HG02678 (cell line): ENCODE results near the gene ITPK1.

Experiments used
- ATAC-seq: cut with Tn5 transposase; IDR thresholded peaks from one replicate; pipeline ENCODE4 v1.9.1; 2021; ENCODE audit warnings: mild to moderate bottlenecking, moderate library complexity; ENCODE audit not compliant: unreplicated experiment

The ITPK1 gene

DNA sequence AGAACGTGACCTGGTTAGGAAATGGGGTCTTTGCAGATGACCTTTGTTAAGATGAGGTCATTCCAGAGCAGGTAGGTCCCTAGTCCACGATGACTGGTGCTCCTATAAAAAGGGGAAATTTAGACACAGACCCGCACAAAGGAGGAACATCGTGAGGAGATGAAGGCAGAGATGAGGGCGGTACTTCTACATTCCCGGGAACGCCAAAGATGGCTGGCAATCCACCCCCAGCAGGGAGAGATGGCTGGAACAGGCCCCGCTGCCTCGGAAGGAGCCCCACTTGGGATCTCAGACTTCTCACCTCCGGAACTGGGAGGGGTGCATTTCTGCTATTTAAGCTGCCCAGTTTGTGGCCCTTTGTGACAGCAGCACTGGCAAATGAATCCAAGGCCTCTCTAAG is 85.0 kb downstream of the ITPK1 start:
- ATAC-seq = no peak

DNA sequence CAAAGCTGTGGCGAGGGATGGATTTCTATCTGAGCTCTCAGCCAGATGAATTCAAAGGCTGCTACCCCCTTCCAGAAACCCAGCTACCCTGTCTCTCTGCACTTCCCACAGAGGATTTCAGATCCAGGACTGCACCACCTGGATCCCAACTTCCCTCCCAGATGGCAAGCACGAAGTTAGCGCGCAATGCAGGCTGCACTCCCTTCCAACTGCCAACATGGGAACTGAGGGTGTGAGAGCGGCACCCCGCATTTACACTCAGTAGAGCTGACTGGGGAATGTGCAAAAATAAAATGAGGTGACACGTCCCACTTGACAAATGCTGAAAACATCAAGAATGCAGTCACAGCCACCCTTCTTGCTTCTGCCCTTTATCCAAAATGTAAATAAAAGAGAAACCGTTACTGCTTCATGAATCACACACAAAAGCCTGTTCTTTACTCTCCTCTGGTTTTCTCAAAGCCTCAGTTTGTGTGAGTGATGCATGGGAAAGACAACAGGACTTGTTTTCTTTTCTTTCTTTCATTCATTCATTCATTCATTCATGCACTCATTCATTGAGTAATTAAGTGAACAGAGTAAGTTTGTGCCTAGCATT is 85.7 kb downstream of the ITPK1 start:
- no peak for ATAC-seq

DNA sequence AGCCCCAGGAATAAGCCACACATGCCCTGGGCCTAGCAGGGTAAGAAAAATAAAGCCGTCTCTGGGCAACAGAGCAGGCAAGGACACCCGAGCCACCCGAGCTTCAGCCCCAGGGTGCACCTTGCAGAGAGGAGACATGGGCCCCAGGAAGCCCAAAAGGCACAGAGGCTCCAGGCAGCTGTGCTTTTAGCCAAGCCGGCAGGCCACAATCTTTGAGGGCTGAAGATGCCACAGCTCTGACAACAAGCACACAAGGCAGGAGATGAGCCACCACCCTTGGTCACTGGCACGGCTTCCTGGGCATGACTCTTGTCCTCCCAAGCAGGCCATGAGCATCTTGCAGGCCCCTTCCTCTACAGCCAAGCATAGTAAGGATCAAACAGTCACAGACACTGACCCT is 86.3 kb downstream of the ITPK1 start:
- no peak for ATAC-seq

DNA sequence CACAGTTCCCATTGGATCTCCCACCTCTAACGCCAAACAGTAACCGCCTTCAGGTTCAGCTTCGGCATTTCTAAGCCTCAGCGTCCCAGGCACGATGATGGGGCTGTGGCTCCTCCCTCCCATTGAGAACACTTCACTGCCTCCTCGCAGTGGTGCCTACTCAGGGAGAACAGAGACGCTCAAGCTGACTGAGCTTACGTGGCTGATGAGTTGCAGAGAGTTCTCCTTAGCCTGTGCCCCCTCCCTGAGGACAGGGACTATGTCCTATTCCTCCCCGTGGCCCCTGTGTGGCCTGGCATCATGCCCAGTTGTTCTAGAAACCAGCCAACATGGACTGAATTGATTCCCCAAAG is 87.0 kb downstream of the ITPK1 start:
- ATAC-seq = no peak

DNA sequence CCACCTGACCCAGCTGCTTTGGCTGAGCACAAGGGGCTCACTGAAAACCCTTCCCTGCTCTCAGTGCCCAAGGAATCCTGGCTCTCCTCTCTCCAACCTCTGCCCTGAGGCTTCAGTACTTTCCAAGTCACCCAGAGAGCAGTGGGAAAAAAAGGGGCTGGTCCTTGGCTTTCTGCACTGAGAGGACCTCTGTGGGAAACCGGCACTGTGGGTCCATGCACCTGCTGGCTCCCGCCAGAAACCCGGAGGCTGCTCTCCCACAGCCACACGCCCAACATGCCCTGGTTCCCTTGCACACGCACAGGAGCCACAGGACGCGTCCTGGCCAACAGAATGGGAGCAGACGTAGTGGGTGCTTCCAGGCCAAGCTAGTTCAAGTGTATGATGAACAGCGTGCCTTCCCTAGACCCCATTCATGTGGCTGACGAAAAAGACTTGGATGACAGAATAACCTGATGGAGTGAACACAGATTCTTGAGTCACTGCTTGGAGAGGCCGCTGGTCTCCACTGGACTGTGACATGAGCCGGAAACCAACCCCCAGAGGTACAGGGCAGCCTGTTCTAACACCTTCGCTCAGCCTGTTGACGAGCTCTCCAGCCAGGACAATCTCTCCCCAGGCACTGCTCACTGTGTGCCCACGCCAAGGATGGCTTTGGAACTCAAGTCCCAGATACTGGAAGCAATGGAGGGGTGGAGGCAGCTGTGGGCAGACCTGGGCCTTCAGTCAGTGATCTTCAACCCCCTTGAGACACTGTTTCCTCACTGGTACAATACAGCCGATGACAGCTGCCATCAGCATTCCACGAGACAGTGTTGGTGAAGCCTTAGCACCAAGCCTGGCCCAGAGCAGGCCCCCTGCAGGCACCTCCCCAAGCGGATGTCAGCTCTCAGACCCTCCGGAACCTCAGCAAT is 87.7 kb downstream of the ITPK1 start:
- ATAC-seq = no peak

DNA sequence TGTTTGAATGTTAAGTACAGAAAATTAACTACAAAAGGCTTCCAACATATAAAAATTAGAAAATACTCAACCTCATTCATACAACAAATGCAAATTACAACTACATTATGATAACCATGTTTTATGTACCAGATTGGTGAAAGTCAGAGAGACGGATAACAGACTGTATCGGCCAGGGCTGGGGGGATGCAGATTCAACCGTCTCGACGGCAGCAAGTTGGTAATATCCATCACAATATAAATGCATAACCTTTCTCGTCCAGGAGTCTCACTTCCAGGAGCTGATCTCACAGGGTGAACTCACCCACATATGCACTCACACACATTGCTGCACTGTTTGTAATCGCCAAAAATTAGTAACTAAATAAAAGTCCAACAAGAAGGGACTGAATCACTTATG is 89.4 kb downstream of the ITPK1 start:
- no peak for ATAC-seq

DNA sequence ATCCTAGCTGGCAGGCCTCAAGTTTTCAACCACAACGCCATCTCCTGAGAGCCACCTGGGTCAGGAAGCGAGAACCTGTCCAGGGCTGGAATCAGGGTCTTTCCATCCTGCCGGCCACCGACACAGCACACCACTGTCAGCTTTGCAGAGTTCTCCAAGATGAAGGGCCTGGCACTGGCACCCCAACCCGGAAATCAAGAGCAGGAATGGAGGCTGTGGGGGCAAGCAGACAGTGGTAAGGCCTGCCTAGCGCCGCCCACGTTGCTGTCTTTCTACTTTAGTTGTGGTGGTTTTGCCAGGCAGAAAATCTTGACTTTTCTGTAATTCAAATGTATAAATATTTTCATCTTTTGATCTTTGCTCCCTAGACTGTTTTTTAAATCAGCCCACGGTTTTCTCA is 90.7 kb downstream of the ITPK1 start:
- no peak for ATAC-seq

DNA sequence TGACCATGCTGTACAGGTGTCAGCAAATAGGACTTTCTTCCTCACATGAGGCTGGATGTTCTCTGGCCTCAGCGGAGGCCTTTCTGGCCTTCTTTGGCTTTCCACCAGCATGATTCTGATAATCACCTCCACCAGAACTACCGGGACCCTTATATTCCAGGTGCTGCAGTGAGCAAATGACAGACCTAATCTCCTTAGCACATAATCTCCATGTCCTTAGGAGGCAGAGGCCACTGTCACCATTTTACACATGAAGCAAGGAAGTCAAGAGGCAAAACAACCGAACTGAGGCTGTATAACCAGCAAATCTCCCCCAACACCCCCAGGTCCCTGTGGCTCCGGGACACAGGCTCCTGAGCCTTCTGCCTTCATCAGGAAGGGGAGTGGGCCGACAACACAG is 91.2 kb downstream of the ITPK1 start:
- no peak for ATAC-seq

DNA sequence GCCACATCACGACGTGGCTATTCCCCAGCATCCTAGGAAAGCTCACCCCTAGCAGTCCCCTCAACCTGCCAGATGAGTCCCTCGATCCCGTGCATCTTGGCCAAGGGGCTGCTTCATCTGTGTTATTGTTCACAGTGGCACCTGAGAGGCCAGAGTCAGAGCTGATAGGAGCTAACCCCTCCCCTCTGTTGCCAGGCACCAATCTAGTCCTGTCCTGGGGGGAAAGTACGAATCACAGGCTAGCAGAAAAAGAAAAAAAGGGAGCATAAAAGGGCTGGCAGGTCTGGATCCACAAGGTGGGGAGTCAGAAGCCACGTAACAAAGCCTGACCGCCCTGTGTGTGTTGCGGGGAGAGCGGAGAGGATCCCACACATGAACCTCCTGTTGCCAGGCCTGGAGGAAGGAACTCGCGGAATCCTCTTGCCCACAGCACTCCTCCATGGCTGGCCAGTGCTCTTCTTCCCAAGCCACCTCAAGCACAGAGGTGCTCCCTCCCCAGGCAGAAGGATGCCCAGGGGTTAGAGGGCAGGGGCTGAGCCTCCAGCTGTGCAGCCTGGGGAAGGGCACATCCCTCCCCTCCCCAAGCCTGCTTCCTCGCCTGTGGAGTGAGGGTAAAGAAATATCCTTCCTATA is 91.8 kb downstream of the ITPK1 start:
- ATAC-seq = no peak

DNA sequence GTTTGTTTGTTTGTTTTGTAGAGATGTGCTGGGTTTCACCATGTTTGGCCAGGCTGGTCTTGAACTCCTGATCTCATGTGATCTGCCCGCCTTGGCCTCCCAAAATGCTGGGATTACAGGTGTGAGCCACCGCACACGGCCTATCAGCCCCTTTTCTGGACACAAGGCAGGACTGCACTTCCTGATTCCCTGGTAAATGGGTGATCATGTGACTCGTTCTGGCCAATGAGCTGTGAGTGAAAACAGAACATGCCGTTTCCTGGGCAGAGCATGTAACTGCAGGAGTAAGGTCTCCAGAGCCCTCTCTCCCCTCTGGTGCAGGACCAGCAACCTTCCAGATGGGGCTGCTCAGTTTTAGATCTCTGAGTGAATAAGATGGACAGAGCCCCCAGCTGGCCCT is 92.7 kb downstream of the ITPK1 start:
- ATAC-seq = no peak

DNA sequence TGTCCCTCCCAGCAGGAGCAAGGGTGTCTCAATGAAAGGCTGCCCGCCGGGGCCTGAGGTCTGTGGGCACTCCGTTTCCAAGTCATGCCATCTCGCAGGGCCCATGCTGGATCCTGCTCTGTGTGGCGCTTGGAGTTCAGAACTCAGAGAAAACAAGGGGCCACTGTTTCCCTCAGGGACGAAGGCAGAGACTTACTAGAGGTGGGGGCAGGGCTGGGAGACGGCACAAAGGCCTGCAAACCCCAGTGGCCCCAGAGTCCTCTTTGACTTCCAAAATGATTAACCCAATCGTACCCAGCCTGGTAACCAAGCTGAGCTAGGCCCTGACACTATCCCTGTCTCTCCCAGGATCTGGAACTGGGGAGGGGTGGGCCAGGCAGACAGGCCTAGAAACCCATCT is 95.8 kb downstream of the ITPK1 start:
- no peak for ATAC-seq

DNA sequence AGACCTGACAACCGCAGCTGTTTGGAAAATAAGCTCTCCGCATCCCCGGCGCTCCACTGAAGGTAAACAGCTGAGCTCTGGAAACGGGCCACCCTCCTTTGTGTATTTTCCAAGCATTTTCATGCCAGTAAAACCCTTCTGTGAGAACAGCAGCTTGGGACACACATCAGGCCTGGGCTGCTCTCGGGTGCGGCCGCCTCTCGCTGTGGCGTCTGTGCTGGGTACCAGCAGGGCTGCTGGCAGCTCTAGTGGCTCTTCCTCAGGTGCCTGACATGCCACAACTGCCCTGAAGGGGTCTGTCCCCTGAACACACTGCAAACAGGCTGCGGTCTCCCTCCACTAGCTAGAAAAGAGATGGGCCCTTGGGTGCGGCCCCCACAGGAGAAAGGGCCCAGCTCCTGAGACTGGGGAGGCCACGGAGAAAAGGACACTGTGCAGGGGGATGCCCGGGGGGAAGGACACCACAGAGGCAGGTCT is 96.3 kb downstream of the ITPK1 start:
- no peak for ATAC-seq

DNA sequence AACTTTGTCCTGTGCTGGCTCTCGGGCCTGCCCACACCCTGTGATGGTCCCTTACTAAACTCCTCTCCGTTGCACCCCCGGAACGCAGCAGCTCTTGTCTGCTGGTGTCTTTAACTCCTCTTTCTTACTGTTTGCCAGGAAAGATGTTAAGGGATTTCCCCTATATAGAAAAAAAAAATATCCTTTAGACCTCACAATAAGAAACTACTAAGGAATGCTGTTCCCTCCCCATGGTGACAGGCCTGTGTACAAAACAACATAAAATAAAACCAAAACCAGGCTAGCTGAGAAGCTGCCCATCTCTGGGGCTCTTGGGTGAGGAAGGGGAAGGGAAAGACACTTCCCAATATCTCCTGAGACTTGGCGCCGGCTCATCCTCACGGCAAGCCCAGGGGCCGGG is 97.4 kb downstream of the ITPK1 start:
- no peak for ATAC-seq

DNA sequence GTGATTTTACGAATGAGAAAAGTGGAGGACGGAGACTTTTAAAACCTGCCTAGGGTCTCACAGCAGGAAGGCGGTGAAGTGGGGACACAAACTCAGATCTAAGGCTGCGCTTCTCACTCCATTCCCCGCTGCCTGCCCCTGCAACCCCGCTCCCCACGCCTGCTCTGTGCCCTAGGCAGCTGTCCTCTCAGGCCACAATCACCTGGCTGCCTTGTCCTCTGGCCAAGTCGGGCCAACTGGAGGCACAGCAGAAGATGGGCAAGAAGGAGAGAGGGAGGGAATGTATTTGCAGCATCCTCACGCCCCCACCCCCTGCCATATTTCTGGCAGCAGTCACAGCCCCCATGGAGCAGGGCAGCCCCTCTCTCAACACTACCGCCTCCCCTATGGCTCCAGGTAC is 97.8 kb downstream of the ITPK1 start:
- no peak for ATAC-seq

DNA sequence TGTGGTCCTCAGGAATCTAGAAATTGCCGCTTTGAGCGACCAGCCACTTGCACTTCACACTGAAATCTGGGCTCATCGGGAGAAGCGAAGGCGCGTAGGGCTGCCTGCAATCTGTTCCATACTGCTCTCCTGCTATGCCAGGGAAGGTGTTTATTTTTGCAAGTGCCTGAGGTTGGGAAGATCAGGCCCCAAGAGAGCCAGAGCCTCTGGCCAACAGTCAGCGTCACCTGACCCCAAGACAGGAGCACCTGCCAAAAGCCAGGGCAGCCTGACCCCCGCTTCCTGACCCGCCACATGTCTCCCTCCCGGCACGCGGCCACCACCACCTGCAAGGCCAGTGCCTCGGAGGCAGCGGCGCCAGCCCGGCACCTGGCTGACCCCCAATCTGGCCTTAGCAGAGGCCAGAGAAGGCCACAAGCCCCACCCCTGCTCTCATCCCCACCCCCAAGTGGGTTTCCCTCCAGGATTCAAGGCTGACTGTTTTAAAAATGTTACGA is 98.4 kb downstream of the ITPK1 start:
- ATAC-seq = no peak

DNA sequence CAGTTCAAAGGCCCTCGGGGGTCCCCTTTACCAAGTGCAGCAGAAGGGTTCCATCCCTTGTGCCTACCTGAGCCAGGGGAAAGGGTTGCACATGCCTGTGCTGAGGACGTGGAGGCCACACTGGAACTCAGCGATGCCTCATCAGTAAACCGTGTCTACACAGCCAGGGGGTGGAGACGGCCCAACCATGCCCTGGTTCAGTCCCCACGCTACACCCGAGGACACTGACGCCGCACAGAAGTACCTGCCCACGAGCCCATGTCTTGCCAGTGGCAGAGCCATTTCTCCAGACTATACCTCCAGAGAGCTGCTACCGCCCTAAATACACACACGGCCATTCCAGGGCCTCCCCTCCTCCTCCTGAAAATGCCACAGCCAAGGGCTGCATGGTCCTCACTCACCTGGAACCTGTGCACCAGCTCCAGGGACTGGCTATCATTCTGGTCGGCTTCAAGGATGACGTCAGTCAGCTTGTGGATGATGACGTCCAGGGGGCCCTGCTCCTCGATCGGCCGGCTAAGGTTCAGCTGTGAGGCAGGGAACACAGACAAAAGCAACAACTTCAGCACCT is 99.4 kb downstream of the ITPK1 start:
- no peak for ATAC-seq

DNA sequence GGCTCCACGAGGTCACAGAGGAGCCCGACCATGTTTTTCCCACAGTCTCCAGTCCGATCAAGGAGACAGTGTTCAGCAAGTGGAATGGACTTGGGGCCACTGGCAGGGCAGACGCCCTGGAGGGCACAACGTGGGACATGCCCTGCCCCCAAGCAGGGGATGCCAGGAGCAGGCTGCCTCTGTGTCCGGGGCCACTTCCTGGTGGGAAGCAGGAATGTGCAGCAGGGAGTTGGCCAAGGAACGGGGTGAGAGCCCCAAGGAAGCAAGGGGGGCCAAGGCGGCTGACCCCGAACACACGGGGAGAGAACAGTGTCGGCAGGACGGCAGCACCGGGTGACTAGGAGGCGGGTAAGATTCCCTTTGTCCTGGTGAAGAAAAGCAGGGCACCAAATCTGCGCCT is 100.2 kb downstream of the ITPK1 start:
- no peak for ATAC-seq

DNA sequence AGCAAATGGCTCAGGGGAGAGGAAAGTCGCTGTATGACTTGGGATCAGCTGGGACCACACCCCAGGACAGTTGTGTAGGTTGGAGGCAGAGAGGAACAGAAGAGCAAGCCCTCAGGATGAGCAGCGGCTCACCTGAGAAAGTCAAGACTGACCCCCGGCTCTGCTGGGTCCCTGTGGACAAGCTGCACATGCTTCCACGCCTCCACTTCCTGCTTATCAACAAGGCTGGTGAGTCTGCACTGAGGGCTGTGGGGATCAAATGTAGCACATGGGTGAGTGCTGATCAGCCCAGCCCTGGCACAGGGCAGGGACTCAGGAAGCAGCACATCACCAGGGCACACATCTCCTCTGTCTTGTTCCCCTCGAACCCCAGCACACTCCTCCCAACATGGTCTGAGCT is 100.7 kb downstream of the ITPK1 start:
- no peak for ATAC-seq

DNA sequence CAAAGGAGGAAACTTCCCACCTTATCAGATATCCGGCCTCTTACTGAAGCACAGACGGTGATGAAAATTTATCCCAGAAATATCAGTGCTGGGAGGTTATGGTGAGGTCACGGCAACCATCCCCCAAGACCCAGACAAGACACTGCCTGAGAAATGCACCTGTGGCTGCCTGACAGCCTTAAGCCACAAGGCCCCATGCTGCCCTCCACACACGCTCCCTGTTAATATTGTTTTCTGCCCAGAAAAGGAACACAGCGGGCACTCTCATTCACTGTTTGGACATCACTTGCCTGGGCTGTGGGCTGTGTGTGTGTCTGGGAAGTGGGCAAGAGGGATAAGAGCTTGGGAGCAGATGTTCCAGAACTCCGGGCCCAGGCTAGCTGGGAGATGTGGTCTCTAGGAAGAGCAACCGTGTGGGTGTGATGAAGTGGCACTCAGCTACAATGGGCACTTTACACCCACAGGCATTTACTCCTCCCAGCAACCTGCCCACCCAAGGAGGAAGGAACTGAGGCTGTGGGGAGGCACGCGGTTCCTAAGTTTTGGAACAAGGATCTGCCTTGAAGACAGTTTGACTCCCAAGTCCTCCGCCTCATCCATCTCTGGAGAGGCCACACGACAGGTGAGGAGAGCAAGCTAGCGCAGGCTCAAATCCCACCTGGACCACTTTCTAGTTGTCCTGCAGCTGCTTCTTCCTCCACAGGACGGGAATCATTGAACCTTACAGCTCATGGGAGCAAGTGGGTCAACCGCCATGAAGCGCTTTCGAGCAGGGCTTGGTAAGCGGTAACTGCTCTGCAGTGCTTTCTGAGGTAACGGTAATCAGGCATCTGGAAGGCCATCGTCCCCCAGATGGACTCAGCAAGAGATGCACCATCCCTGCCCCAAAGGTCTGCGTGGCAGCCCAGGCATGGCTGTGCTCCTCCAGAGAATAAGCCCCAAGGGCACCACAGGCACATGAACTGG is 101.4 kb downstream of the ITPK1 start:
- no peak for ATAC-seq

DNA sequence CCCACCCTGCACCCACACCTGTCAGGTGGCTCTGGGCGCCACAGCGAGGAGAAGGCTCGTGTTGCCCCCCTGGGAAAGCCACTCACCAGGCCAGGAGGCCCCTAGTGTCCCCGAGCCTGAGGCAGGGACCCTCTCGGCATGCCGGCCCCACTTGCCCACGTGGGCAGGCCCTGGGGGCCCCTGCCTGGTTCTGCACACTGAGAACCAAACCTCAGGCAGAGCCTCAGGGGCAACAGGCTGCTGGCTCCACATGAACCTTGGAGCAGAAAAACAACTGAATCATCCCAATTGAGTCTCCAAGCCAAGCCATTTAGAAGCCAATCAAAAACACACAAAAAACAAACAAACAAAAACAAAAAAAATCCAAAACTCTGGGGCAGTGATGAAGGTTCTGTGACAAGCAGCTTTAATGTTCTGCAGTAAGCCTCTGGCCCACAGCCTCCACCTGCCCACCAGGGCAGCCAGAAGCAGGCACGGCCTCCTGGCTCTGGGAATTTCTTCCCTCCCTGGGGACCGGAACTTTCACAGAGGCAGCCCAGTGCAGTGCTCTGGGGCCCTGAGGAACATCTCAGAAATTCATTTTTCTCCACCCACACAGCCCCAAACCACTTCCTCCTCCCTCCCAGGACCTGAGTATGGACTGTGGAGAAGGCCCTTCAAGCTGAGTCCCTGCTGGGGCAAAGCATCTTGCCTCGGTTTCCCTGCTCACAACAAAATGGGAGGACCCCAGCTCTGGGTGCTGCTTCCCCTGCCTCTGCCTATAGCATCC is 102.6 kb downstream of the ITPK1 start:
- no peak for ATAC-seq
